HG02973 (cell line): ENCODE data around the gene MAGI2.

Experiments
- ATAC-seq: cut with Tn5 transposase; IDR thresholded peaks from one replicate; pipeline ENCODE4 v1.9.1; 2021; ENCODE audit warnings: moderate library complexity; ENCODE audit not compliant: unreplicated experiment

The MAGI2 gene

DNA sequence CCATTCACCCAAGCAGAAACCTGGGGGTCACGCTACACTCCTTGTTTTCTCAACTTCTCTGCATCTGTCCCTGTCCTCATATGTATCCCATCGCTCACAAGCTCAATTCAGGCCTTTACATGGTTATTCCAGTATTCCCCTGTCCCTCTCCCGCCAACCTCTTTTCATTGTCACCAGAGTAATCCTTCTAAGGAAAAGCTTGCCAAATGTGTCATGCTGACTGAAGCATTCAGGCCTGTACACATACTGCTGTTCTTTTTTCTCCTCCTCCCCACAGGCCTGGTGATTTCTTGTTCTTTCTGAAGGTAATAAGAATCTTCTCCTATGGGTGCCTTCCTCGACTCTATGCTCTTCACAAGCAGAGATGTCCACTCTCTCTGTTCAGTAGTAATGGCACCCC, 1372.7 kb downstream of the MAGI2 start:
- no peak for ATAC-seq

DNA sequence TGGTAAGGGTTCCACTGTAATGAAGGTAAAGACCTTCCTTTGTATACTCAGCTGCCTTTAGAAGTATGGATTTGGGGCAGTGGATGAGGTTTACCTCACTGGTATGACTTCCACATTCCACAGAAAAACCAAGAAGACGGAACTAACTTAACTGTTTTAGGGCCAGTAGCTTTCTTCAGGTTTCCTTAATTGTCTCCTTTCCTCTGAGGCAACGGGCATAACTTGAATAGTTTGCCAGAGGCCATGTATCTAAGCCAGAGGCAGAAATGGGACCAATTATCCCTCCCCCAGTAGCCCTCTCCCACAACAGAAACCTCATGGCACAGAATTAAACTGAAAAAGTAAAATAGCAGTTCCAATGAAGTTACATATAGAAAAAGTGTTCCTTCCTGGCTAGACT, 1373.2 kb downstream of the MAGI2 start:
- ATAC-seq: no peak

DNA sequence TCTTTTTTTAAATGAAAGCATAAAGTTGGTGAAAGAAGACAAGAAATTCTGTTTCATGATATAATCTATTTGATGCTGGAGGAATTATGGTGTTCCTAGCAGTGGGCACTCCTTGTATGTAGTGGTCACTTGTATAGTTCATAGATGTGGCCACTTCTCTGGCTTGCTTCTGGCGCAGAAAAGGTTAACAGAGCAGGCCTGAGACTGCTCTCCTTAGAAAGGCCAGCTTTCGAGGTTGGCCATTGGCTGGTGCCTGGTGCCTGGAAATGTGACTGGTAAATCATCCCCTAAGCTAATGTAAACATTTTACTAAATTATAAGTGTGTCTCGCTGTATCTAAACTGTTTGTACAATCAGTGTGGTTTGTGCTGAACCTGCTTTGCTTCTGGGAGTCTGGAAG, 1378.8 kb downstream of the MAGI2 start:
- ATAC-seq: no peak

DNA sequence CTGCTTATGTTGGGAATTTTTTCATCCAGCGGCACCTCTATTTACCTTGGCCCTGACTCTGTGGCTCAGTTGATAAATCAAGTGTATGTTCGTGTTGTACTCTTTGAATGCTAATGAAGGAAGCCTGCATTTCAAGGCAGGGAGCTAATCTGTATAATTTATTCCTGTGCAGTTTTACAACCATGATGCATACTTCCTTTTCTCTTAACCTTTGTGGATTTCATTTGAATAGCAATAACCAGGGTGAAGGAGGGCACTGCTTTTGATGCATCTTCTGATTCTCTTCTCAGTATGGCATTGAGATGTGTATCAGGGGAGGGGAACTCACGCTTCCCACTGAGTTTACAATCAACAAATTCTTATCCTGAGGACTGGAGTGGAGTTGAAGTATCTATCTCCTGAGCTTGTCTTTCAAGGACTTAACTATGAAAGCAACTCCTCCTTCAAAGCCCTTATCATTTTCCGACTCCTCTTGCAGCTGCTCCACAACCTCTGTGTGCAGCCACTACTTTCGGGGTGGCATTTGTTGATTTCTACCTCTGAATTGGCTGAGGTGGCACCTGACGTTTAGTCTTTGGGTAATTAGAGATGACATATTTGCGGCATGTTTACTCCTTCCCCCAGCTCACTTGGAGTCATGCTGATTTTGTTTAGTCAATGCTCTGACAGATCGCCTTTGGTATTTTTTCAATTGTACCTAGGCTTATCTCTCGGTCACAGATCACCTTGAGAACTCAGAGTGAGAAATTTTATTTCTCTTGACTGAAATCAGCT, 1379.7 kb downstream of the MAGI2 start:
- no peak for ATAC-seq

DNA sequence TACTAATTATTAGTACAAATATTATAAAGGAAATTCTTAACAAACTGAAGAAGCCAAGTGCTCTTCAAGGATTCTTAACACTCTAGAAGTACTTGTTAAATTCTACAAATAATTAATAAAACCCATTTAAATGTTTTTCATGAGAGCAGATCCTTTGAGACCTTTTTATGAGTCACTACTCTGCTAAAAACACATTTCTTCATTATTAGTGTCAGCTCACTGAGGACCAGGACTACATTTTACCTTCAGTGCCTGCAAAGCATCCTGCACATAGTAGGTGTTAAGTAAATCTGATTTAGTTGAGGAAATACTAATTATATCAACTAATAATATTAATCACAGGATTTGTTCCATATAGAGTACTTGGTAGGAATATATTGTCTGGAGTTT, 1381.3 kb downstream of the MAGI2 start:
- ATAC-seq: no peak

DNA sequence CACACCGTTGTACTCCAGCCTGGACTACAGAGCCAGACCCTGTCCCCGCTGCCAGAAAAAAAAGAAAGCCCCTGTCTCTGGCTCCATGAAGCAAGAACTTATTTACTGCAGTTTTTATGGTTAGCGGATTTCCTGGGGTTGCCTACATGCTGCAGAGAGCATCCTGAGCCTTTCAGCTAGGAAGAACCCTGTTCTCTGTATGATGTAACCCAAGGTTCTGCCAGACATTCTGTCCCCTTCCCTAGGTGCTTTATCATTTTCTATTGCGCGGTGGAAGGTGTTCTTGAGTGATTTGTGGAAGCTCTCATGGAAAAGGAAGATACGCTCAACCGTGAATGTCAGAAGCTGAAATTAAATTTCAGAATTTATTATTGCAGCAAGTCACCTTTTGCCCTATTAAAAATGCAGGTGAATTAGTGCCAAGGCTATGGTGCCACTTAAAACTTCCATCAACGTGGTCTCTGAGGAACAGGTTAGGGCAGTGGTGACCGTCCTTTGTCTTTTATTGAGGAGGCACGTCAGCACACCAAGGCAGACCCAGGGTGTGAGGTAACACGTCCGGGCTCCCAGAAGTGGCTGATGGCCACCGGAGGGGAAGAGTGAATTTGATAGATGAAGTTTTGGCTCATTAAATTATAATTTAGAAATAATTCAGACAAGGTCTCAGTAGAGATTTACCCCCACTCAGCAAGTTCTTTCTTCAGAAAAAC, 1381.8 kb downstream of the MAGI2 start:
- ATAC-seq: no peak

DNA sequence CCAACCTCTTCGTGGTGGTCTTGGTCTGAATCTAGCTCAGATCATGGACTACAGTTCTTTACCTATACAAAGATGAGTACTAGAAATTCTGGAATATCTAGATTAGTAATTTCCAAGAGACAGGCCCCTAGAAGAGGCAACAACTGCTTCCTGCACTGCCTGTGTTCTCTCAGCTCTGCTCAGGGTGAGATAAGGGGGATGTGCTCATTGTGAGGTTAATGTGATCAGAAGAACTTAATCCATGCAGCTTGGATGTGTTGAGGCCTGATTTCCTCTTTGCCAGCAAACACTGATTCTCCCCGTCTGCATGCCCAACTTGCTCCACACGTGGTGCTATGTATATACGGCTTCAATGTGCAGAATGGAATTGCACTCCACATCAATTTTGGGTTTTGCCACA, 1386.9 kb downstream of the MAGI2 start:
- no peak for ATAC-seq

DNA sequence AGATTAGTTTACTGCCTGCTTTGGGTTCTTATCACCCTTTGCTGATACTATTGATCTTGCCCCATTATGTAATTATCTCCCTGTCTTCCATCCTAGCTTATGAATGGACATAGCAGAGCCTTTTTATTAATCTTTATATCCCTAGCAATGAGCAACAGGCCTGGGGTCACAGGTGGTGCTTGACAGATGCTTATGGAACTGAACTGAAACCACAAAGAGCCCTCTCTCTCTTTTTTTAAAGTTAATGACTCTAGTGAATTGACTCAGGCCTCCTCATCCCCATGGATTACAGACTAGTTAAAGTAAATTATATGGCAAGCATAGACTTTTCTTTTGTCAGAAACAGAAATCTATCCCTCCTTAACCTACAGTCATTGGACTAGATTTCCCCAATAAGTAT, 1389.7 kb downstream of the MAGI2 start:
- no peak for ATAC-seq

DNA sequence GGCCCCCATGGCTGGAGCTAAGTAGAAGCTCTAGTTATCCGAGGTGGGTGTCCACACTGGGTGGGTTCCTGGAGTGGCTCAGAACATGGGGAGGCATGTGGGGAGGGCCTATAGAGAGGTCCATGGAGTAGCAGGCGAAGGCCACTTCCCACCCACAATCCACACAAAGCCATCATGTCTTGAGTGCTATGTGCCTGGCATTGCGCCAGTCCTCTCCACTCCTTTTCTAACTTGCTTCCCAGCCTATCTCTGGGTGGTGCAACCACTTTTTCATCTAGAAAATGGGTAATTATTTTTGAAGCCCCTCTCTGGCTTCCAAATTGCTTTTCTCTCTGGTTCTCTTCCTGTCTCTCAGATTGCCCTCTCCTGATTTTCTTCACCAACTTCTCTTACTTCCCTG, 1391.3 kb downstream of the MAGI2 start:
- ATAC-seq: no peak

DNA sequence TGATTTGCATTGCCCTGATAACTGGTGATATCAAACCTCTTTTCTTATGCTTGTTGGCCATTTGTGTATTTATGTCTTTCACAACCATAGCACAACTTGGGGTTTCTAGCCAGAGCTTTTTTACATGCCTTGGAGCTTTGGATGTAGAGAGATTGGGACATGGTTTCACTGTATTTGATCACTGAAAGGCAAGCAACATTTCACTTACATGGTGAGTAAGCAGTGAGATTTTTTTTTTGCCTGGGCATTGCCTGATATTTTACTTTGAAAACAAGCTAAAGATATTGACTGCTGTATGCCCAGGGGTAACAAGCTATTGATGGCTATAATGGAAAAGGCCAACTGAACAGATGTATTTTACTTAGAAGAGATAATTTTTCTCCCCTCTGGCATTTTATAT, 1395.9 kb downstream of the MAGI2 start:
- ATAC-seq: no peak

DNA sequence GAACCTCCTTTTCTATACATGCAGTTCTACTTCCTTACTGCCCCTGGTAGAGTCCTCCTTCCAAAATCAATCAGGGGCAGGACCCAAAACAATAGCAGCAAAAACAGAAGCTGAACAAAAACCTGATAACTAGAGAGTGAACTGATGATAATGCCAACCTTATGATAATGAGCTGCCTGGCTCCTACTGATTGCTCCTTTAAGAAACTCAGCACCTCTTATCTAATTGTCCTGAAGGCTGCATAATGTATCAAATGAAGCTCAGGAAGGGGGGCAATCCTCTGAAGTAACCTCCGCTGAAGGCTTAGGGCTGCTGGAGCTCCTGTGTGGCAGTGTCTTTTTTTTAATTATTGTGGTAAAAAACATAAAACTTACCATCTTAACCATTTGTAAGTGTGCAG, 1397.9 kb downstream of the MAGI2 start:
- ATAC-seq: no peak

DNA sequence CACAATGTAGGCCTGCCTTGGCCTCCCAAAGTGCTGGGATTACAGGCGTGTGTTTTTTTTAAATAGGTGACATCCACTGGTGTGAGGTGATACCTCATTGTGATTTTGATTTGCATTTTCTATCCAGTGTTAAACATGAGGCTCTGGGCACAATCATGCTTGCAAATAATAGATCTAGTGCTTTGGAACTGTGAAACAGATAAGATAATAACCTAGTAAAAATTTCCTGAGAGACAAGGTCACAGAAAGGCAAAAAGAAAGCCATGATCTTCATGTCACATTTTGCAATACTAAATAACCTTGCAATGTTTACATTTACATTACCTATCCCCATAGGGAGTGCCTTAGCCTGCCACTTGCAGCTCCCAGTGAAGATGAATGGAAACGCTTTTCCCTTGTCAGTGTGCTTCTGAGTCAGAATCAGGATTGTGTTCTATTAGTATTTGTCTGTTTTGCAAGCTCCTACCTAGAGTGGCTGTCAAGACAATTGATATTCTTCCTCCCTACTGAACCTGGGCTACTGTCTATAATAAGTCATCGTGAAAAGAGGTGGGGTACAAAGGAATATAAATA, 1398.4 kb downstream of the MAGI2 start:
- ATAC-seq: no peak

DNA sequence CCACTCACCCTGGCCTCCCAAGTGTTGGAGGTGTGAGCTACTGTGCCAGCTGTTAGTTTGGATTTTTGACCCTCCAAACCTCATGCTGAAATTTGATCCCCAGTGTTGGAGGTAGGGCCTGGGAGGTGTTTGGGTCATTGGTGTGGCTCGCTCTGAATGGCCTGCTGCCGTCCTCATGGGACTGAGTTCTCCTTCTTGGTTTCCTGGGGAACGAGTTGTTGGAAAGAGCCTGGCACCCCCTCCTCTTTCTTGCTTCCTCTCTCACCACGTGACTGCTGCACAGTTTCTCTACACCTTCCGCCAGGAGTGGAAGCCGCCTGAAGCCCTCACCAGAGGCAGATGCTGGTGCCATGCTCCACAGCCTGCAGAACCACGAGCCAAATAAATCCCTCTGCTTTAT, 1401.4 kb downstream of the MAGI2 start:
- no peak for ATAC-seq

DNA sequence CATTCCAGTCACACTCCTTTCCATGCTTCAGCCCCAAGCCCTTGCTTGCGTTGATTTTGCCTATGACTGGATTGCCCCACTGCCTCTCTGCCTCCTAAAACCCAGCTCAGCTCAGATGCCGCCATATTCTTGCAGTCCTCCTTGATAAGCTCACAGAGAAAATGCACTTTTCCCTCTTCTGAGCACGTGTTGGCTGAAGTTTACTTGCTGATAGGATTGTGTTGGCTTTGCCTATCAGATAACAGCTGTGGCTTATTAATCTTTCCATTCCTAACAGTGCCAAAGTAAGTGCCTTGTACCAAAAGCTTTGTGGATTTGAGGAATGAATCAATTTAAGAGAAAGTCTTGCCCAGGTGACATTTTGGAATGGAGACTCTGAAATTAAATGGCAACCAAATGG, 1405.7 kb downstream of the MAGI2 start:
- ATAC-seq: no peak

DNA sequence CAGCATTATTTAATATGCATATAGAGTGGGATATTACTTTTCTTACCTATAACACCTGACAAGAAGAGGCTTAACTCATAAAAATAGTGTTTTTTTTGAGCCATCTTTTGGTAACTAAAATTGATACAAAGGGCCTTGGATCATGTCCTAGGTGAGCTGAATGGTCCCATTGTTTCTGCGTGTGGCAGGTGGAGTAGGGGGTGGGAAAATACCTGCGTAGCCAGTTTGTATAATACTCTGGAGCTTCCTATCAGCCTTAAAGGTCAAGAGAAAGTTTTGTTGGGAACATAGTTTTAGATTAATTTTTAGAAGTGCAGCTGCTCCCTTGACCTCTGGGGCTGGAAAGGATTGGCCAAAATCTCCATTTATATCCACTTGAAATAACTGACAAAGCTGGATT, 1410.3 kb downstream of the MAGI2 start:
- ATAC-seq: no peak

DNA sequence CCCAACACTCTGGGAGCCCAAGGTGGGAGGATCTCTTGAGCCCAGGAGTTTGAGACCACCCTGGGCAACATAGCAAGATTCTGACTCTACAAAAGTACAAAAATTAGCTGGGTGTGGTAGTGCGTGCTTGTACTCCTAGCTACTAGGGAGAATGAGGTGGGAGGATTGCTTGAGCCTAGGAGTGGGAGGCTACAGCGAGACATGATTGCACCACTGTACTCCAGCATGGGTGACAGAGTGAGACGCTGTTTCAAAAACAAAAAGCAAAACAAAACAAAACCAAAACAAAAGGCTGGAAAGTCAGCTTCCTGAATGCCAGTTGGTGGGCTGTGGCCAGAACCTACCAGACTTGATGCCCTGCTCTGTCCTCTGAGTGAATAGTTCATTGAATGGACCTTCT, 1412.0 kb downstream of the MAGI2 start:
- no peak for ATAC-seq

DNA sequence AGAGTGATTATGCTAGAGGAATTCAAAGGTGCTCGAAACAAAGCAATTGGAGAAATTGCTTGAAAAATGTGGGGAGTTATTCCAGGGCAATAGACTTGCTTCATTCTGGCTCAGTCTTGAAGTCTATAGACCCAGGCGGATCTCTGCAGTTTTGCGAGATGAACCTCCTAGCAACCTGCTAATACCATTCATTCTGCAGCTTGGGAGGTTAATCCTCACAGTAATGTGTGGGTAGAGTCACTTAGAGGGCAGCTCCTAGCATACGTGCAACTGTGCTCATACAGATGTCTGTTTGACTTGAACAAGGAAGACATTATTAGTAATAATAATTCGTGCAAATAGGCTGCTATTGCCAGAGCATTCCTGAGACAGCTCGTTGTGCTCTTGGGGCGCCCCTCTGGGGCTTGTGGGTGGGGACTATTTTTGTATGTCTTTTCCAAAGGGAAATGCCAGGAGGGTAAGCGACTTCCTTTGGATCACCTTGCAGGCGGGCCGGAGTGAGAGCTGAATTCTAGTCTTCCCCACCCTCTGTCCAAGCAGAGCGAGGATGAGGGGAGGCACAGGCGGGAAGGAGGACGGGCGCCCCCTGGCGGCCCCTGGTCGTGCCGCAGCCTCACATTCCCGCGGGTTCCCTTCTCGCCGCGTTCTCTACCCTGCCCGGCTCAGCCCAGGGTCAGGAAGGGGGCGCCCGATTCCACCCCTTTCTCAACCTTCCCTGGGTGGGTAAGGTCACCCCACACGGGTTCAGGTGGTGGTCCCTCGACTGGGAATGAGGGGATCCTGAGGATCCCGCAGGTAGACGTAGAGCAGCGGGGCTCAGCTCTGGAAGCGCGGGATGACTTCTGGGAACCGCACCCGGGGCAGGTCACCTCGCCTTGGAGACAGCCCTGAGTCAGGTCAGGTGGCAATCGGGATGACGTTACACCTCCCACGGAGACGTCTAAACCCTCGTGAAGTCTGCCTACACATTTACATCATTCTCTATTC, 1413.4 kb downstream of the MAGI2 start:
- ATAC-seq: peak; percentile 83

DNA sequence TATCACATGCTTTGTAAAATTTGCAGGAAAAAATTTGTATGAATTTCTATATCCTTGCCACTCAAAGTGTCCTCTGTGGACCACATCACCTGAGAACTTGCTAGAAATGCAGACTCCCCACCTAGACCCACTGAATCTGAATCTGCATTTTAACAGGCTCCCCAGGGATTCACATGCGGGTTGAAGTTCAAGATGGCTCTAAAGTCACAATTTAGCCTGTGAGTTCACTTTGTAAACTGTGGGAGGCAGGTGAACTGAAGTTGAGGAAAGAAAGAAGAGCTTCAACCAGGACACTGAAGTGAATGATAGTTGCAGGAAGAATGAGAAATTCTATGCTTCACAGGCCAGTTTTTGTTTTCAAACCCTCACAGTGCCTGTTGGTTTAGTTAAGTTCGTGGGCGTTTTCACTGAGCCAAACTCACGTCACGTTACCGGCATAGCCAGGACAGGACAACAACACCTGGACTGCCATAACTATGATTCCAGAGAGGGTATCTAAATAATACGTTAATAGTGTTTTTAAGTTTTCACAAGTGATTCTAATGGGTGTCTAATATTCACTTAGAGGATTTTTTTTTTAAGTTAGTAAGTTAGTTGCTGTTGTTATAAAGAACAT, 1414.9 kb downstream of the MAGI2 start:
- no peak for ATAC-seq

DNA sequence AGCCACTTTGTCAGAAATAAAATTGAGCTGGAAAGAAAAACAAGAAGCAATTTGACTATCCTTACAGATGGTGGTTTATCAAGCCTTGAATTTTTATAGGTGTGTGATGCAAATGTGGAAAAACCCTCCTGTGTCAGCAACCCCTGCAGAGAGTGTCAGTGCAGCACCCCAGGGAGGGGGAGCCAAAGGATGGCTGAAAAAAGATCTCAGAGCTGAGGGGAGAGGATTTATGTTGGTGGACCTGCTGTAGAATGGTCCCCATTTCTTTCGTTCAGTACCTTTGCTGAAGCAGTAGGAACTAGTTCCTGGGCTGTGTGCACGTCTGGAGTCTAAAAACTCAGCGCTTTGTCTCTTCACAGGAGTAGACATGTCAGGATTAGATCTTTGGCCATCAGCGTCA, 1415.9 kb downstream of the MAGI2 start:
- ATAC-seq: no peak

DNA sequence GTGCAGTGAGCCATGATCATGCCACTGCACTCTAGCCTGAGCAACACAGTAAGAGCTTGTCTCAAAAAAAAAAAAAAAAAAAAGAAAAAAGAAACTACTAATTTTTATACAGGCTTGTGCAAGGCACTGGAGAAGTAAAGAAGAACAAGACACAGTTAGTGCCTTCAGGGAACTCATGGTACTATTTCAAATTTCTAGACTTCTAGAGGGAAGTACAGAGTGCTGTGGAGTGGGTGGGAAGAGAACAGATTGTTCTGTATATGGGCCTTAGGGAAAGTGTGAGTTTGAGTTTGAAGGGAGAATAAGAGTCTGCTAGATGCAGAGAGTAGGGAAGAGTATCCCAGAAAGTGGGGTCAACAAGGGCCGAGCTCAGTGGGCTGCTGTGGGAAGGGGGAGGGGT, 1420.1 kb downstream of the MAGI2 start:
- no peak for ATAC-seq

DNA sequence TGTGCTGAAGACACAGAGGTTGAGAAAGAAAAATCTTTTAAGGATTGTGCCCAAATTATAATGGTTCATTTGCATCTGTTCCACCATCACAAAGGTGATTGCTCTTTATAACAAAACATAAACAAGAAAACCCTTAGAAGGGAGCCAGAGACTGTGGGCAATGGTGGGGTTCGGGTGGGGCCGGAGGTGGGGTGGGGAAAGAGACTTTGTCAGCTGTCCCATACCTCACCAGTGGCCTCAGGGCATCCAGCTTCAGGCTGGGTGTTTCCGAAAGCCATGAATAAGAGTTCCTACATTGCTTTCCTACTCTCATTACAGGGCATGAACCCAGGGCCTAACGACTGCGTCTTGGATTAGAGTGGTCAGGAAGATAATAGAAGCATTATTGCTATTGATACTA, 1427.0 kb downstream of the MAGI2 start:
- no peak for ATAC-seq
